NCI-H748 treated with DMSO at 0.1 percent for 48 hours (cell line): Measurements from ENCODE around the gene MTARC2.

Experiments used
- DNase-seq: peaks from one replicate; lab custom pipeline; 2025; lab: John Stamatoyannopoulos, UW

The MTARC2 gene

DNA sequence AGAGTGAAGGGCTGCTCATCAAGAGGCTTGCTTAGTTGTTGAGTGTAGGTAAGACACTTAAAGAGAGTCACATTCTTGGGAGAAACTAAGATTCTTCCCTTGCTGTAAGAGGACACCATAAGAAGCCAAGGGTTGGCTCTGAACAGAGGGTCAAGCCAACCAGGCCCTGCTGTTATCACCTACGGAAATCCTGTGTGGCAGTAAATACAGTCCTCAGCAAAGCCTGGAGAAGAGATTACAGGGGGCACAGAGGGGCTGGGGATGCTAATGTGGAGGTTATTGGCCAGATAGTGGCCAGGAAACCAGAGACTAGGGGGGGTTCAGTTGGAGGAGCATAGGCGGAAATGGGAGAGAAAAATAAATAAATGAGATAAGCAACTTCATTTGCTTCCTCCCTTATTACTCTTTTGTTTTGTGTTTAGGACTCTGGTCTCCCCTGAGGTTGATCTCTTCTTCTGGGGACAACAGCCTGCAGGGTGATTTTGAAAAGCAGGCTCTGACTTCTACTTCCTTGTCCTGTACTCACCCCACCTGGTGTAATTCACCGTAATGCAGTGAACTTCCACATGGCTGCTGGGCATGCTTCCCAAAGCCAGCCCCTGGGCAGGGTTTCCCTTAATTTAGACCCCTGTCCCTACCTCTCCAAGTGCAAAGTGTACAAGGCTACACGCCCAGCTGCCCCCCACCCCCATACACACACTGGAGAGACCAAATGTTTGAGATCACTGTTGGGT, 79.5 kb downstream of the MTARC2 start:
- DNase-seq: no peak

DNA sequence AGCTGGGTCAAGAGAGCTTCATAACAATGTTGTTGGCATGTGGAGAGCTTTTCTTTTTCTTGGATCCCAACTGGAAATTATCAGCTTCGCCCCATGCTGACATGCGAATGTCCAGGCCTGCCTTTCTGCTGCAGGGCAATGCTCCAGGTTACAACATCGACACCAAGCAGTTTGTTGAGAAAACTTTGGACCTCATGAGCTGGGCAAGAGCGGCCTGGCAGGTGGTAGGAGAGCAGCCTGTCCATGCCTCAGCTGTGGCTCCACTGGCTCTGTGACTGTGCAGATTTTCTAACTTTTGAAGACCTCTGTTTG, 80.0 kb downstream of the MTARC2 start:
- DNase-seq: no peak

DNA sequence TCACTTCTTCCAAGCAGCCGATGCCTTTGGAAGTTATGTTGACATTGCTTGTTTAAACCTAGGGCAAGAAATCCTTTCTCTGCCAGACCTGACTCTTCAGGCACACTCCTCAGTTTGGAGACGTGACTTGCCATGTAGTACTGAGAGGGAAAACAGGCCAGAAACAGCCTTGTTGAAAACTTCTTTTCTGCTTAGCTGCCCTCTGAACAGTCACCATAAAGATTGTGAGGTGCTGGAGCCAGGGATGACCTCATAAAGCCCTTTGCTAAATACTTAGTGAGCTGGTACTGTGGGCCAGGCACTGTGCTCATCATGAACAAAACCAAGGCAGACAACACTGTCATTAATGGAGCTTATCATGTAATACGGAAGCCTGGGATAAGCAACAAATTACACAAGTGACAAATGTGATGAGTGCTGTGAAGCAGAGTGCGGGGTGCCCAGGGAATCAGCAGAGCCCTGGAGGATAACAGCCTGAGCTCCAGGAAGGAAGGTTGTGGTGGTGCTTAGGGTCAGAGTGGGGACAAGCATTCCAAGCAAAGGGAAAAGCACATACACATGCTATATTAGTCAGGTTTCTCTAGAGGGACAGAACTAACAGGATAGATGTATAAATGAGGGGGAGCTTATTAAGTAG, 80.9 kb downstream of the MTARC2 start:
- DNase-seq: no peak

DNA sequence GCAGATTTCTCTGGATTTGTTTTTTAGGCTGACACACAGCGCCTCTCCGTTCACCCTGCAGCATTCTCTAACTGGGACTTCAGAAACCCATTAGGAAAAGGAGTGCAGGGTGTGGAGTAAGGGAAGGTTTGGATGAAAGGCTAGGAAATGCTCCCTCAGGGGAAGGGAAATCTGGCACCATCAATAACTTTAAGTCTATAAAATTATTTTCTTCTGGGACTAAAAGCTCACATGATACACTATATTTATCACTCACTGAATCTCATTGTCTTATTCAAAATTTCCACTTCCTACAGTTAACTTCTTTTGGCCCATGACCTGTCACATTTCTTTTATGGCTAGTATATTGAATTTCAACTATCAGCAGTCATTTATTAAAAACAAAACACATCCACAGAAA, 85.3 kb downstream of the MTARC2 start:
- no peak for DNase-seq
